Measurements from ENCODE around the gene GPR17.

Gene GPR17

DNA sequence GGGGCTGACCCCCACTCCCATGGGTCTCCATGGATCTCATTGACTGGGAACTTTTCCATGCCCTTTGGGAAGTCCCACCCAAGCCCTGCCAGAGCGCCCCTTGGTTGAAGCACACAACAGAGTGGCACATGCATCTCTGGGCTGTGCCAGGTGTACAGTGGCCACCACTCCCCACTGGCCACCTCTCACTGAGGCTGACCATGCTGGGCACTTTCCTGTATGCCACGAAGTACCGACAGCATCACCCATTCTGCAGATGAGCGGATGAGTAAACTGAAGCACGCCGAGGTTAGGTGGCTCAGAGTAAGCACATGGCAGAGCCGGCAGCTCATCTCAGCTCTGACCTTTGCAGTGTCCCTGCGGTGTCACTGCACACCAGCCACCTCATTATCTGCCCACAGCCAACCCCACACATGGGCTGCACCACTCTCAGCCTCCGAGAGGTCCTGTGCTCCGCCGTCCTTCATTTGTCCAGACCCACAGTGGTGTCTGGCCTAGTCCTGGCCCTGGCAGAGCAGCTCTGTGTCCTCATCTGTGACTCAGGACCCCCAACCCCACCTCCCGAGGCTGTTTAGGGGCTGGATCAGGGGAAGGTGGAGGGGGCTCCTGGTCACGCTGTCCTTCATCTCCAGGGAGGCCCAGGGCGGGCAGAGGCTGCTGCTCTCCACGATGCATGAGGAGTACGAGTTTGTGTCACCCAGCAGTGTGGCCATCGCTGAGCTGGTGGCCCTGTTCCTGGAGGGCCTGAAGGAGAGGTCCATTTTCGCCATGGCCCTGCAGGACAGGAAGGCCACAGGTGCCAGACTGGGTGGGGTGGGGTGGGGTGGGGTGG is 18.0 kb upstream of the GPR17 start:
- Histone ChIP-seq H3K4me3 (ENCODE audit: low read length) (no peak overlapping the region), H3K27me3 (ENCODE audit: control insufficient read depth, insufficient read depth, low read length) (no peaks in the 10 kb centered on the region), H3K9me3 (ENCODE audit: control insufficient read depth, low read length) (no peaks in the 10 kb centered on the region), H3K4me1 (ENCODE audit: control insufficient read depth, insufficient read depth, low read length) (no peaks in the 10 kb centered on the region), H3K9ac (ENCODE audit: low read length) (no peak overlapping the region), H3K36me3 (ENCODE audit: control insufficient read depth, insufficient read depth, low read length) (no peaks in the 10 kb centered on the region)

DNA sequence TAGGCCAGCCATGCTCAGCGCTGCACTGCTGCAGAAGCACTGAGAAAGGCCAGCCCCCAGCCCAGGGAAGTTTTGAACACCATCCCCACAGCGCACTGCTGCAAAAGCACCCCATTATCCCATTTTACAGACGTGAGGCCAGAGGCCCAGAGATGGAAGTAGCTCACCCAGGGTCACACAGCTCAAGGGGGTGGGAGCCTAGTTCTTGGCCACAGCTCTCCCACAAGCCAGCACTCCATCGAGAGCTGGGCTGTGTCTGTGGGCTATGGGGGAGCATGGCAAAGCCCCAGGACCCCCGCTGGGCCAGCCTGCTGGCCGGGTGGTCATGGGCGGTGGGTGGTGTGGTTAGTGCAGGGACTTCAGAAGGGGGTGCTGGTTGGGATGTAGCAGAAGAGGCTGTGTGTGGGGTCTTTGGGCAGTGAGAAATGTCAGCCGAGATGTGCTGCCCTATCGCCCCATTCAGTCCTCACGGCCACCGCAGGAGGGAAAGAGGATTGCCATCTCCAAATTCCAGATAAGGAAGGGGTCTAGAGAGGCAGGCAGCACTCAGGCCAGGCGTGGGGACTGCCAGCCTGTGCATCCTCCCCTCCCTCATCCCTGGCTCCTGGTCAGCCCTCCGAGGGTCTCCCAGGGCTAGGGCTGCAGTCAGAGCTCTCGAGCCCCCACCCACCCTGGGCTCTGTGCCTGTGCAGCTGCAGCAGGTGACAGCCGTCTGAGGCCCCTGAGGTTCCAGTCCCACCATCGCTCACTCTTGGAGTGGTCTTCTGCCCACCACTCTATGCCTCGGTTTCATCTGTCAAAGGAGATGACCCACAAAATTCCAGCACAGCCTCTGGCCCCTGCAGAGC is 17.0 kb upstream of the GPR17 start:
- H3K4me3 ChIP-seq (ENCODE audit: low read length): no peak overlapping the region
- no peak overlapping the region for H3K9ac ChIP-seq (ENCODE audit: low read length)
- no peaks in the 10 kb centered on the region for H3K9me3 ChIP-seq (ENCODE audit: control insufficient read depth, low read length)
- H3K27me3 ChIP-seq (ENCODE audit: control insufficient read depth, insufficient read depth, low read length): no peaks in the 10 kb centered on the region
- no peaks in the 10 kb centered on the region for H3K4me1 ChIP-seq (ENCODE audit: control insufficient read depth, insufficient read depth, low read length)
- H3K36me3 ChIP-seq (ENCODE audit: control insufficient read depth, insufficient read depth, low read length): no peaks in the 10 kb centered on the region

DNA sequence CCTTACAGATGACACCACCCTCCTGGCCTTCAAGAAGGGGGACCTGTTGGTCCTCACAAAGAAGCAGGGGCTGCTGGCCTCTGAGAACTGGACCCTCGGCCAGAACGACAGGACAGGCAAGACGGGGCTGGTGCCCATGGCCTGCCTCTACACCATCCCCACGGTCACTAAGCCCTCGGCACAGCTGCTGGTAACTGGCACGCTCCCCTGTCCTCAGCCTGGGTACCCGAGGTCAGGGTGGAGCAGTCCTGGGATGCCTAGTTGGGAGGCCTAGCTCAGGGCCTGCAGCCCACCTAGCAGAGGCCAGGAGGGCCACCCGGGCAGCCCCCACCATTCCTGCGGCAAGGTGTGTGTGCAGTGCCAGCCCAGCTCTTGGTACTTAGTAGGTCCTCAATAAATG is 16.3 kb upstream of the GPR17 start:
- no peaks in the 10 kb centered on the region for H3K9me3 ChIP-seq (ENCODE audit: control insufficient read depth, low read length)
- no peaks in the 10 kb centered on the region for H3K36me3 ChIP-seq (ENCODE audit: control insufficient read depth, insufficient read depth, low read length)
- H3K4me3 ChIP-seq (ENCODE audit: low read length): no peak overlapping the region
- no peak overlapping the region for H3K9ac ChIP-seq (ENCODE audit: low read length)
- no peaks in the 10 kb centered on the region for H3K27me3 ChIP-seq (ENCODE audit: control insufficient read depth, insufficient read depth, low read length)
- H3K4me1 ChIP-seq (ENCODE audit: control insufficient read depth, insufficient read depth, low read length): no peaks in the 10 kb centered on the region

DNA sequence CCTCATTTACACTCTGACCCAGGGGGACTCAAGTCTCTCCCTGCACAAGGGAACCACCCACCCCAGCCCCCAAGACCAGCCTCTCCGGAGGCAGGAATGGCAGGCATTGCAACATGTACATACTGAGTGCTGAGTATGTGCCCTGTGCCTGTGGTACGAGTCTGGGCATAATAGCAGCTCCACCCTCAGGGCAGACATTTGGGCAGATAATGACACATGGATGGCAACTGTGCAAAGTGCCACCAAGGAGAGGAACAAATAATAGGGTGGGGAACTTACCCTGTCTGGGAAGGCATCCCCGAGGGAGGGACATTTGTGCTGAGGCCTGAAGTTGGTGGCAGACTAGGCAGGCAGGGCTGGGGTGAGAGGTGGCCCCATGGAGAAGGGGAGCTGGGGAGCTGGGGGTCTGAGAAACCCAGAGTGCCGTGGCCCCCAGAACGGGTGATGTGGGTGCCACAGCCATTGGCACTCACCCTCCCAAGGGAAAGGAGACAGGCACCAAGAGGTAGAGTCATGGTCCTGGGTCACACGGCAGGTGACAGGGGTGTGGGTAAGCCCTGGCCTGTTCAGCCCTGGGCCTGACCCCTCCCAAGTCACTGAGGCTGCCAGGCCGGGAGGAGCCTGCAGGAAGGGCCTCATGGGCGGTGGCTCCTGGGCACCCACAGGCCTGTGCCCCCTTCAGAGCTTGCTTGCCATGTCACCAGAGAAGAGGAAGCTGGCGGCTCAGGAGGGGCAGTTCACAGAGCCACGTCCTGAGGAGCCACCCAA is 15.7 kb upstream of the GPR17 start:
- Histone ChIP-seq H3K9me3 (ENCODE audit: control insufficient read depth, low read length) (no peaks in the 10 kb centered on the region), H3K9ac (ENCODE audit: low read length) (no peak overlapping the region), H3K4me1 (ENCODE audit: control insufficient read depth, insufficient read depth, low read length) (no peaks in the 10 kb centered on the region), H3K27me3 (ENCODE audit: control insufficient read depth, insufficient read depth, low read length) (no peaks in the 10 kb centered on the region), H3K36me3 (ENCODE audit: control insufficient read depth, insufficient read depth, low read length) (no peaks in the 10 kb centered on the region), H3K4me3 (ENCODE audit: low read length) (no peak overlapping the region)

DNA sequence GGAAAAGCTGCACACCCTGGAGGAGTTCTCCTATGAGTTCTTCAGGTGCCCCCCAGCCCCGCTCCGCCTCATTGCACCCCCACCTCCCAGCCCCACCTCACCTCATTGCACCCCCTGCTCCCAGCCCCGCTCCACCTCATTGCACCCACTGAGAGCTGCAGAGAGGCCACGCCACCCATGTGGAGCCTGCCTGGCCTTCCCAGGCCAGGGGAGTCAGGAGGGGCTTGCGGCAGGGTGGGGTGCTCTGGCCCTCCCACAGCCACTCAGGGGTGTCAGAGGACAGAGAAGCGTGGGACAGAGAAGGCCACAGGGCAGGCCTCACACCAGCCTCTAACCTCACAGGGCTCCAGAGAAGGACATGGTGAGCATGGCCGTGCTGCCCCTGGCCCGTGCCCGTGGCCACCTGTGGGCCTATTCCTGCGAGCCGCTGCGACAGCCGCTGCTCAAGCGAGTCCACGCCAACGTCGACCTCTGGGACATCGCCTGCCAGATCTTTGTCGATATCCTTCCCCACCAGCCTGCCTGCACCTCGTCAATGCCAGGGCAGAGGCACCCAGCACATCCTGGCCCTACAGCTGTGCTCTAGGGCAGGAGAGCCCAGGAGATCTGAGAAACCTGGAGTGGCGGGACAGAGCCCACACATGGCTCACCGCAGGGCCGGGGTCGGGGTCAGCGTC is 15.0 kb upstream of the GPR17 start:
- Histone ChIP-seq H3K27me3 (ENCODE audit: control insufficient read depth, insufficient read depth, low read length) (no peaks in the 10 kb centered on the region), H3K9me3 (ENCODE audit: control insufficient read depth, low read length) (no peaks in the 10 kb centered on the region), H3K9ac (ENCODE audit: low read length) (no peak overlapping the region), H3K36me3 (ENCODE audit: control insufficient read depth, insufficient read depth, low read length) (no peaks in the 10 kb centered on the region), H3K4me1 (ENCODE audit: control insufficient read depth, insufficient read depth, low read length) (no peaks in the 10 kb centered on the region), H3K4me3 (ENCODE audit: low read length) (no peak overlapping the region)

DNA sequence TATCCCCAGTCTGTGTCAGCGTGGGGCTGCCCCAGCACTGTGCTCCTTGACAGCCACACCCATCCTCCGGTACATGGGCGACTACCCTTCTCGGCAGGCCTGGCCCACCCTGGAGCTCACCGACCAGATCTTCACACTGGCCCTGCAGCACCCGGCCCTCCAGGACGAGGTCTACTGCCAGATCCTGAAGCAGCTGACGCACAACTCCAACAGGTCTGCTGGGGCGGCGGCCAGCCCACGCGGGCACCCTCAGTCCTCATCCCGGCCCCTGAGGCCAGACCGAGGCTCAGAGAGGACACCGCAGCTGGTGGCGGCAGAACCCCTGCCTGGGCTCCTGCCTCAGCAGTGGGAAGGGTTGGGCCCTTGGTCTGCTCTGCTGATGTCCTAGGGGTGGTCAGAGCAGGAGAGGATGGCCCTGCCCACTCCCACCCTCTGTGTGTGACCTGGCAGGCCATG is 14.4 kb upstream of the GPR17 start:
- H3K36me3 ChIP-seq (ENCODE audit: control insufficient read depth, insufficient read depth, low read length): no peaks in the 10 kb centered on the region
- H3K4me3 ChIP-seq (ENCODE audit: low read length): no peak overlapping the region
- H3K9me3 ChIP-seq (ENCODE audit: control insufficient read depth, low read length): no peaks in the 10 kb centered on the region
- H3K4me1 ChIP-seq (ENCODE audit: control insufficient read depth, insufficient read depth, low read length): peaks cover 6% of the 10 kb centered on the region
- no peaks in the 10 kb centered on the region for H3K27me3 ChIP-seq (ENCODE audit: control insufficient read depth, insufficient read depth, low read length)
- no peak overlapping the region for H3K9ac ChIP-seq (ENCODE audit: low read length)

DNA sequence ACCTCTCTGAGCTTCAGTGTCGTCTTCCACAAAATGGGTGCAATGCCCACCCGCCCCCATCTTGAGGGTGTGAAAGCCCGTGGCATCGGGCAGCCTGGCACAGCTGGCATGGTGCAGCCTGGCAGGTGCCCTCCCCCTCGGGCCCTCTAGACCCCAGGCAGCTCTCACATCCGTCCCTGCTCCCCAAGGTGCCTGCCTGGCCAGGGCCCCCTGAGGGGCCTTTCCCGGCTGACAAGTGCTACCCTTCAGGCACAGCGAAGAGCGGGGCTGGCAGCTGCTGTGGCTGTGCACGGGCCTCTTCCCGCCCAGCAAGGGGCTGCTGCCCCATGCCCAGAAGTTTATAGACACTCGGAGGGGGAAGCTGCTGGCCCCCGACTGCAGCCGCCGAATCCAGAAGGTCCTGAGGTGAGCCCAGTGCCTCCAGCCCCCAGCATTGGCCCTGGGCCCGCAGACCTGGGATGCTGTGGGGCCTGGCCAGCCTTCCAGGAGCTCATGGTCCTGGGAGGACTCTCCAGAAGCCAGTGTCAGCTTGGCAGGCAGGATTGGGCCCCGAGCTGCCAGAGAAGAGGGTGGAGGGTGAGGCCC is 13.9 kb upstream of the GPR17 start:
- Histone ChIP-seq H3K36me3 (ENCODE audit: control insufficient read depth, insufficient read depth, low read length) (no peaks in the 10 kb centered on the region), H3K27me3 (ENCODE audit: control insufficient read depth, insufficient read depth, low read length) (no peaks in the 10 kb centered on the region), H3K4me1 (ENCODE audit: control insufficient read depth, insufficient read depth, low read length) (peaks cover 7% of the 10 kb centered on the region)

DNA sequence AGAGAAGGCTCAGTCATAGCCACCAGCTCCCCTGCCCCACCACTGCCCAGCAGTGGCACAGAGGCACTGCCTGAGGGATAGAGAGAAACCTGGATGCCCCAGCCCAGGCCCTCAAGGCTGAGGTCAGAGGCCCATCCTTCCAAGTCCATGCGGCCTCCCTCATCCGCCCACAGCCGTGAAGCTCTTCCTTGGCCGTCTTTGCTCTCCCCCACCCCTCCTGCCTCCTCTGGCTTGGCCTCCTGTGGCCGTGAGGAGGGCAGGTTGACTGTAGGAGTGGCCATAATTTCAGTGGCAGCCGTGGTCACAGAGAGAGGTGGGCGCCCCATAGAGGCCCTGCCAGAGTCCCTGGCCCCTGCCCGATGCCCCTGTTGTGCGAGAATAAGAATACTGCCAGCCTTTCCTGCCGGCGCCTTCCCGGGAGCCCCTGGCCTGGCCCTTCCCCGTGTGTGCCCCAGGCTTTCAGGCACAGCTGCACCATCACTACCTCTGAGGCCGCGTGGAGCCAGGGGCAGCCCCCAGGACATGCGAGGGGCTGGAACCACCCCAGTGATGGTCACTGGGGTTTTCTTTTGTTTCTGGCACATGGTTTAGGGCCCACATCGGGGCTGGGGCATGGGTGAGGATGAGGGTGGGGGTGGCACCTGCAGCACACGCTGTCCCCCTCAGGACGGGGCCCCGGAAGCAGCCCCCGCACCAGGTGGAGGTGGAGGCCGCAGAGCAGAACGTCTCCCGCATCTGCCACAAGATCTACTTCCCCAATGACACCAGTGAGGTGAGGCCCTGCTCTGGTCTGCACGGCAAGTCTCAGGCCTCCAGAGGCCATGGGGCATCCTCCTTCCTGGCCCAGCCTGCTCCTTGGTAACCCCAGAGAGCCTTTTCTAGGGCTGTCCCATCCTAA is 13.1 kb upstream of the GPR17 start:
- Histone ChIP-seq H3K36me3 (ENCODE audit: control insufficient read depth, insufficient read depth, low read length) (no peaks in the 10 kb centered on the region), H3K4me3 (ENCODE audit: low read length) (no peak overlapping the region), H3K27me3 (ENCODE audit: control insufficient read depth, insufficient read depth, low read length) (no peaks in the 10 kb centered on the region), H3K9me3 (ENCODE audit: control insufficient read depth, low read length) (no peaks in the 10 kb centered on the region), H3K4me1 (ENCODE audit: control insufficient read depth, insufficient read depth, low read length) (peaks cover 15% of the 10 kb centered on the region), H3K9ac (ENCODE audit: low read length) (no peak overlapping the region)

More for the DNA sequence above, 13.9 kb upstream of the GPR17 start:
- Histone ChIP-seq H3K4me3 (ENCODE audit: low read length) (no peak overlapping the region), H3K9ac (ENCODE audit: low read length) (no peak overlapping the region), H3K9me3 (ENCODE audit: control insufficient read depth, low read length) (no peaks in the 10 kb centered on the region)

DNA sequence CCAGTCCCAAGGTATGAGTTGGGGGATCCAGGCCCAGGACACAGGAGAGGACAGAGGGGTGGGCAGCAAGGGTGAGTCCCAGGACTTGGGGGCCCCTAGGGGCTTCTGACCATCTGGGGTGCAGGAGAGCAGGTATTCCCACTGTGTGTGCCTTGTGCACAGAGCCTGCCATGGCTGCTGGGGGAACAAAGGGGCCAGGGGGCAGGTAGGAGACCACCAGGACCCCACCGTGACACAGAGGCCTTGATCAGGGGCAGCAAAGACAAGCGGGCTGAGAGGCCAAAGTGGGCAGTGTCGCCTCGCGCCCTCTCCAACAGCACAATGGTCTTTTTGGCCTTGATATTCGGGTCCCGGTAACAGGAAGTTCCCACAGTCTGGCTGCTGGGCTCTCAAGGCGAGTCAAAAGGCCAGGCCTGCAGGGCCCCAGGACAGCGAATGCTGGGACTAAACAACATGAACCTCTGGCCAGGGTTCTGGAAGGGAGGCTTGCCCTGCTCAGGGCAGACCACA is 12.3 kb upstream of the GPR17 start:
- Histone ChIP-seq H3K36me3 (ENCODE audit: control insufficient read depth, insufficient read depth, low read length) (no peaks in the 10 kb centered on the region), H3K4me3 (ENCODE audit: low read length) (no peak overlapping the region), H3K27me3 (ENCODE audit: control insufficient read depth, insufficient read depth, low read length) (no peaks in the 10 kb centered on the region), H3K9ac (ENCODE audit: low read length) (no peak overlapping the region), H3K4me1 (ENCODE audit: control insufficient read depth, insufficient read depth, low read length) (peaks cover 22% of the 10 kb centered on the region), H3K9me3 (ENCODE audit: control insufficient read depth, low read length) (no peaks in the 10 kb centered on the region)

DNA sequence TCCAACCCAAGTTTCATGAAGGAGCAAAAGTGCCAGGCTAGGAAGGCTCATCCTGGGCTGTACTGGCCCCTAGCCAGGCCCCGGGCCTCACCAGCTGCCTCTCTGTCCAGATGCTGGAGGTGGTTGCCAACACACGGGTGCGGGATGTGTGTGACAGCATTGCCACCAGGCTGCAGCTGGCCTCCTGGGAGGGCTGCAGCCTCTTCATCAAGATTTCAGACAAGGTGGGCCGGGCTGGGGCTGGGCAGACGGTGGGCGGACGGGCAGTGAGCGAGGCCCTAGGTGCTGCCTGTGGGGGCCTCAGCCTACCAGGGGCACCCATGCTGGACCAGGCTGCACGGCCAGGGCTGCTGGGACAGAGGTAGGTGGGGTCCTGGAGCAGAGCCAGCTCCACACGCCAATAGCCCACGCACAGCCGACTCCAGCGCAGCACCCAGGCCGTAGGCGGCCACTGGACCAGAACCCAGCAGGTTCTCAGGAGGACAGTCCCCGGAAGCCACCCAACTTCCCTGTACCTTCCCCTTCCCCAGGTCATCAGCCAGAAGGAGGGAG is 11.8 kb upstream of the GPR17 start:
- no peaks in the 10 kb centered on the region for H3K27me3 ChIP-seq (ENCODE audit: control insufficient read depth, insufficient read depth, low read length)
- no peaks in the 10 kb centered on the region for H3K36me3 ChIP-seq (ENCODE audit: control insufficient read depth, insufficient read depth, low read length)
- H3K9me3 ChIP-seq (ENCODE audit: control insufficient read depth, low read length): no peaks in the 10 kb centered on the region
- no peak overlapping the region for H3K9ac ChIP-seq (ENCODE audit: low read length)
- H3K4me3 ChIP-seq (ENCODE audit: low read length): no peak overlapping the region
- H3K4me1 ChIP-seq (ENCODE audit: control insufficient read depth, insufficient read depth, low read length): peaks cover 22% of the 10 kb centered on the region

All from mucosa of stomach (tissue), 1 donor.